ENCODE data around the gene EXOC3L1.

The EXOC3L1 gene

DNA sequence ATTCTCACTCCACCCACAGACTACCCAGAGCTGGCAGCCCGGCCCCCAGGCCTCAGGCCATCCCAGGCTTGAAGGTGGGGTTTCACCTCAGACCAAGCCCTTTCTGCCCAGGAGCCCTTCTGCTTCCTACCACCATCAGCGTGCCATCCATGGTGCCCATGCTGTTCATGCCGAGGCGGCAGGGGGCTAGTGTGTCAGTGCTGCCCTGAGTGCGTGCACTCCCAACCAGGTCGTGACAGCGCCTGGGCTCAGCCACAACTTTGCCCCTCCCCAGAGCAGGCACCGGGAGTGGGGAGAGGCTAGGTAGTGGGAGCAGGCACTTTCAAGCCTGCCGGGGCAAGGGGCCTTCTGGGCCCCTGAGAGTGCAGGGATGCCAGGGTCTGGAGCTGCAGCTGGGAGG lies 47.6 kb downstream of the EXOC3L1 start:
- in situ Hi-C loops (cut with HindIII; ENCODE audit: low pct_ligation_motif_present, low sequenced_read_pairs) = no loop called here
- TF ChIP-seq CTCF (IDR thresholded peaks at IDR 0.05; ENCODE audit: low read depth, low read length, missing control alignments) = no peak
- H3K36me3 ChIP-seq (replicated peaks) = peaks cover 61% of the 10 kb centered on the region
- H3K4me3 ChIP-seq (ENCODE audit: low read depth, low read length) = no peak overlapping the region
- no peaks in the 10 kb centered on the region for H3K27me3 ChIP-seq (replicated peaks)
- H3K27ac ChIP-seq = no peak overlapping the region
- DNase-seq = no peak

DNA sequence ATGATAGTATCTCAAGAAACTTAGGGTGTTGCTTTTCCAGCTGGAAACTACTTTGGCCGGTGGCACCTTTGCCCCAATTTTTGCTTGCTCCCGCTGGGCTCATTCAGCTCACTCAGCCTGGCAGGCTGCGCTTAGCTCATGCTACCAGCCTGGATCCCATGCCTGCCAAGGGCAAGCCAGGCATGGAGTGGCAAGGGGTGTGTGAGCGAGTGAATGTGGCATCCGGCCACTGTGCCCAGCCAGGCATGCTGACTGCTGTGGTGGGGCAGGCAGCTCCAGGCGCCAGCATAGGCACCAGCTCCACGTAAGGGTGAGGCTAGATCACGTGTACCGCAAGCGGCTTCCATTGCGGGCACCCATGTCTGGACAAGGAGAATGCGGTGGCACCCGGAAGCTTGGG lies 48.5 kb downstream of the EXOC3L1 start:
- DNase-seq = no peak
- no peaks in the 10 kb centered on the region for H3K27me3 ChIP-seq (replicated peaks)
- in situ Hi-C loops (cut with HindIII; ENCODE audit: low pct_ligation_motif_present, low sequenced_read_pairs) = no loop called here
- H3K36me3 ChIP-seq (replicated peaks) = peaks cover 62% of the 10 kb centered on the region
- no peak overlapping the region for H3K27ac ChIP-seq
- H3K4me3 ChIP-seq (ENCODE audit: low read depth, low read length) = no peak overlapping the region
- TF ChIP-seq CTCF (IDR thresholded peaks at IDR 0.05; ENCODE audit: low read depth, low read length, missing control alignments) = no peak

DNA sequence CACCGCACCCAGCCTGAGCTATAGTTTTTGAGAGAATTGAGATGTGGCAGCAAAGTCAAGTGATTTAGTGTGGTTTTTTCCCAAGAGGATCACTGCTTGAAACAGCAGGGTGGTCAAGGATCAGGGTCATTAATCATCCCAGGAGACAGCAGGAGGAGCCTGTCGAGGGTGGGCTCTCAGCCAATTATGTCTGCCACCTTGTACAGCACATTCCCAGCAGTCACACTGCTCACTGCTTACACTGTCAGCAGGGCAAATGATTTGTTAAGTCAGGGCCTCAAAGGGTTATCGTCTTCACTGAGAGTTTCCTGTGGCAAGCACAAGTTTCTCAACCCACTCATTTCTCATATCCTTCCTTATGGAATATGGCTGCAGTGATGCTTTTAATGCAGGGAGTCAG lies 52.3 kb downstream of the EXOC3L1 start:
- Histone ChIP-seq H3K27ac (no peak overlapping the region), H3K27me3 (replicated peaks) (no peaks in the 10 kb centered on the region), H3K4me3 (ENCODE audit: low read depth, low read length) (no peak overlapping the region), H3K36me3 (replicated peaks) (peaks cover 62% of the 10 kb centered on the region)
- in situ Hi-C loops (cut with HindIII; ENCODE audit: low pct_ligation_motif_present, low sequenced_read_pairs) = no loop called here
- DNase-seq = no peak
- TF ChIP-seq CTCF (IDR thresholded peaks at IDR 0.05; ENCODE audit: low read depth, low read length, missing control alignments) = no peak

Measured in brain microvascular endothelial cell (primary cell).